NT2/D1 (cell line): ENCODE measurements around the gene VCL.

Source experiments
- DNase-seq: peaks from one replicate; pipeline ENCODE4 v3.0.0-alpha.2; 2011; ENCODE audit warnings: low read depth, low spot score
- H3K27me3 ChIP-seq: 2 replicates; pipeline ENCODE4 v1.6.0; 2011; ENCODE audit warnings: mild to moderate bottlenecking; ENCODE audit not compliant: insufficient read length, insufficient read depth
- H3K36me3 ChIP-seq: 2 replicates; pipeline ENCODE4 v1.6.1; 2011; ENCODE audit warnings: mild to moderate bottlenecking, low read length, mixed read lengths; ENCODE audit not compliant: insufficient read depth, insufficient read length
- H3K4me1 ChIP-seq: 2 replicates; pipeline ENCODE4 v1.5.1; 2011; ENCODE audit not compliant: insufficient read depth, insufficient read length
- H3K4me3 ChIP-seq: 2 replicates; pipeline ENCODE4 v1.5.1; 2011; ENCODE audit warnings: low read depth; ENCODE audit not compliant: insufficient read length
- H3K9ac ChIP-seq: 2 replicates; pipeline ENCODE4 v1.6.0; 2011; ENCODE audit warnings: low read depth; ENCODE audit not compliant: insufficient read length
- H3K9me3 ChIP-seq: 2 replicates; pipeline ENCODE4 v1.5.1; 2011; ENCODE audit warnings: mild to moderate bottlenecking, low read length; ENCODE audit not compliant: insufficient read depth
- SUZ12 ChIP-seq: IDR thresholded peaks from 2 replicates; pipeline ENCODE4 v1.6.1; 2011; ENCODE audit not compliant: insufficient read length, insufficient read depth; ENCODE audit errors: extremely low read depth
- YY1 ChIP-seq: IDR thresholded peaks from 2 replicates; pipeline ENCODE4 v1.6.1; 2011; ENCODE audit not compliant: insufficient read length, insufficient read depth
- ZNF274 ChIP-seq: IDR thresholded peaks from 2 replicates; pipeline ENCODE4 v1.6.1; 2011; ENCODE audit warnings: mild to moderate bottlenecking, low read depth, low read length

VCL gene

GRCh38 chr10:74109452-74109851 lies 111.5 kb downstream of the VCL start:
- H3K36me3 ChIP-seq: peaks cover 94% of the 10 kb centered on the region
- TF ChIP-seq ZNF274: no peak
- TF ChIP-seq YY1: no peak
- TF ChIP-seq SUZ12: no peak
- no peak for DNase-seq

DNA sequence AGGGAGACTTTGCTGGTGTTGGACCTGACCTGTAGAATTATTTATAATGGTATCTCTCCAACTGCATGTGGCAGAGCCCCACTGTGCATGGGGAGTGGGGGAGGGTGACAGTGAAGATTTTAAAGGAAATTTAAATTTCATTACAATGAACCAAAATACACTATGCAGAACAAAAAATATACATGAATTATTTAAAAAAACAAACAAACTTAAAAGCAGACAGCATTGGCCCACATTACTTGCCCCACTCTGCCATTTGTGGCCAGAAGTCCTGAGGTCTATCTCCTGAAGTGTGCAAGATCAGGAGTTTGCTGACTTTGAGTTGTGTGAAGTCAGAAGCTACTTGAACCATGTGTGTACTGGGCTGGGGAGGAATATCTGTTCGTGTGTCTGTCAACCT lies 112.2 kb downstream of the VCL start:
- Histone ChIP-seq H3K9me3 (no peaks in the 10 kb centered on the region), H3K27me3 (peaks cover 2% of the 10 kb centered on the region), H3K4me3 (no peak overlapping the region), H3K9ac (no peak overlapping the region), H3K4me1 (no peaks in the 10 kb centered on the region), H3K36me3 (peaks cover 94% of the 10 kb centered on the region)
- TF ChIP-seq ZNF274 (no peak), SUZ12 (no peak), YY1 (no peak)
- no peak for DNase-seq

More at GRCh38 chr10:74109452-74109851, 111.5 kb downstream of the VCL start:
- Histone ChIP-seq H3K4me3 (no peak overlapping the region), H3K9me3 (no peaks in the 10 kb centered on the region), H3K27me3 (peaks cover 2% of the 10 kb centered on the region), H3K4me1 (no peaks in the 10 kb centered on the region), H3K9ac (no peak overlapping the region)

DNA sequence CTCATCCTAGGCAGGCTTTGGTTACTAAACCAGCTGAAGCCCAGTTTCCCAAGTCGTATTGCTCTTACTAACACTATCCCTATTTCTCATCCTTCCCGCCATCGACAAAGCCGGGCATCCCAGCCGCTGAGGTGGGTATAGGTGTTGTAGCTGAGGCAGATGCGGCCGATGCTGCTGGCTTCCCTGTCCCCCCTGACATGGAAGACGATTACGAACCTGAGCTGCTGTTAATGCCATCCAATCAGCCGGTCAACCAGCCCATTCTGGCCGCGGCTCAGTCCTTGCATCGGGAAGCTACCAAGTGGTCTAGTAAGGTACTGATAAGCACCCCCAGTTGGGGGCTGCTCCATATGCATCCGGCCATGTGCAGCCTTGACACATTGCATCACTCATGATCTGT lies 113.9 kb downstream of the VCL start:
- H3K4me3 ChIP-seq: no peak overlapping the region
- no peak for TF ChIP-seq SUZ12
- no peak for TF ChIP-seq YY1
- TF ChIP-seq ZNF274: no peak
- no peak overlapping the region for H3K9ac ChIP-seq
- no peak for DNase-seq
- no peaks in the 10 kb centered on the region for H3K9me3 ChIP-seq
- H3K4me1 ChIP-seq: no peaks in the 10 kb centered on the region
- H3K36me3 ChIP-seq: peaks cover 95% of the 10 kb centered on the region
- H3K27me3 ChIP-seq: peaks cover 2% of the 10 kb centered on the region

- Histone ChIP-seq H3K36me3 (peaks cover 97% of the 10 kb centered on the region), H3K9ac (no peak overlapping the region), H3K9me3 (no peaks in the 10 kb centered on the region), H3K27me3 (peaks cover 2% of the 10 kb centered on the region), H3K4me3 (no peak overlapping the region), H3K4me1 (no peaks in the 10 kb centered on the region)
- TF ChIP-seq YY1: no peak
- no peak for TF ChIP-seq ZNF274
- TF ChIP-seq SUZ12: no peak
- DNase-seq: no peak
Measured at GRCh38 chr10:74113546-74113945, 115.6 kb downstream of the VCL start.

DNA sequence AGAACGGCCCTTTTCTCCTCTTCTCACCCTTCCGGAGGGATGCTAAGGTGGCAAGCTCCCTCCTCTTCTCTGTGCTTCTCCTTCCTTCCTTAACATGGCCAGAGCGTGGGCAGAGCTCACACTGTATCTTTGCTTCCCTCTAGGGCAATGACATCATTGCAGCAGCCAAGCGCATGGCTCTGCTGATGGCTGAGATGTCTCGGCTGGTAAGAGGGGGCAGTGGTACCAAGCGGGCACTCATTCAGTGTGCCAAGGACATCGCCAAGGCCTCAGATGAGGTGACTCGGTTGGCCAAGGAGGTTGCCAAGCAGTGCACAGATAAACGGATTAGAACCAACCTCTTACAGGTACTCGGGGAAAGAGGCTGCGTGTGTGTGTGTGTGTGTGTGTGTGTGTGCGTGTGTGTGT lies 116.1 kb downstream of the VCL start:
- TF ChIP-seq ZNF274 (no peak), SUZ12 (no peak), YY1 (no peak)
- H3K9me3 ChIP-seq: no peaks in the 10 kb centered on the region
- no peak overlapping the region for H3K4me3 ChIP-seq
- peaks cover 2% of the 10 kb centered on the region for H3K27me3 ChIP-seq
- H3K36me3 ChIP-seq: peaks cover 96% of the 10 kb centered on the region
- H3K9ac ChIP-seq: no peak overlapping the region
- H3K4me1 ChIP-seq: no peaks in the 10 kb centered on the region
- DNase-seq: no peak

DNA sequence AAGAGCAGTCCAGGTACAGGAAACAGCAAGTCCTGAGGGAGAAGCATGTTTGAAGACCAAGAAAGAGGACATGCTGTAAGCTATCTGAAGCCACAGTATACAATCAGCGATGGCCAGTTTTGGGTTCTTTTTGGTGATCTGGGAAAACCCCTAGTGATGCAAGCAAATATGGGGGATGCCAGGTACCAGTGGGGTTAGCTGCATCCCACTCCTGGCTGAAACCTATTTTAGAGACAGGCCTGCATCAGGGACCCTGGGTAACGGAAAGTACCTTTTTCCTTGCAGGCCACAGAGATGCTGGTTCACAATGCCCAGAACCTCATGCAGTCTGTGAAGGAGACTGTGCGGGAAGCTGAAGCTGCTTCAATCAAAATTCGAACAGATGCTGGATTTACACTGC lies 119.8 kb downstream of the VCL start:
- peaks cover 2% of the 10 kb centered on the region for H3K27me3 ChIP-seq
- H3K4me1 ChIP-seq: no peaks in the 10 kb centered on the region
- no peak for TF ChIP-seq YY1
- no peak for TF ChIP-seq ZNF274
- no peak for TF ChIP-seq SUZ12
- no peak overlapping the region for H3K9ac ChIP-seq
- no peak for DNase-seq
- no peak overlapping the region for H3K4me3 ChIP-seq
- no peaks in the 10 kb centered on the region for H3K9me3 ChIP-seq
- H3K36me3 ChIP-seq: peaks cover 86% of the 10 kb centered on the region

GRCh38 chr10:74118804-74119203 lies 120.9 kb downstream of the VCL start:
- Histone ChIP-seq H3K36me3 (peaks cover 82% of the 10 kb centered on the region), H3K9me3 (no peaks in the 10 kb centered on the region), H3K4me3 (no peak overlapping the region), H3K27me3 (peaks cover 2% of the 10 kb centered on the region), H3K4me1 (no peaks in the 10 kb centered on the region), H3K9ac (no peak overlapping the region)
- no peak for DNase-seq
- TF ChIP-seq ZNF274 (no peak), YY1 (no peak), SUZ12 (no peak)

- H3K36me3 ChIP-seq: peaks cover 81% of the 10 kb centered on the region
- H3K4me3 ChIP-seq: no peak overlapping the region
- no peaks in the 10 kb centered on the region for H3K4me1 ChIP-seq
- H3K9me3 ChIP-seq: no peaks in the 10 kb centered on the region
- no peak overlapping the region for H3K9ac ChIP-seq
- no peaks in the 10 kb centered on the region for H3K27me3 ChIP-seq
- TF ChIP-seq YY1 (no peak), ZNF274 (no peak), SUZ12 (no peak)
- DNase-seq: no peak
Measured at GRCh38 chr10:74120911-74121310, 123.0 kb downstream of the VCL start.
